Measurements from ENCODE around the gene CD47.

The CD47 gene

GRCh38 chr3:108012304-108012703 is 78.5 kb downstream of the CD47 start:
- H3K27ac ChIP-seq (replicated peaks): no peak overlapping the region
- TF ChIP-seq REST (IDR thresholded peaks at IDR 0.05; ENCODE audit: insufficient replicate concordance, low read depth) (no peak), GABPA (IDR thresholded peaks at IDR 0.05; ENCODE audit: low read depth) (no peak), POLR2AphosphoS5 (IDR thresholded peaks at IDR 0.05; ENCODE audit: low read depth) (no peak), CTCF (IDR thresholded peaks at IDR 0.05; ENCODE audit: insufficient read depth, low read length) (no peak), SPI1 (IDR thresholded peaks at IDR 0.05; ENCODE audit: borderline replicate concordance, low read depth) (no peak)
- H3K4me3 ChIP-seq (replicated peaks; ENCODE audit: insufficient read depth, low read length): no peak overlapping the region
- no peak for DNase-seq (ENCODE audit: low read depth in 1 of 2, low spot score in 1 of 2)
- H3K27me3 ChIP-seq (ENCODE audit: insufficient read depth, poor library complexity, severe bottlenecking): no peaks in the 10 kb centered on the region

GRCh38 chr3:108011616-108012015 is 79.2 kb downstream of the CD47 start:
- Histone ChIP-seq H3K27me3 (ENCODE audit: insufficient read depth, poor library complexity, severe bottlenecking) (no peaks in the 10 kb centered on the region), H3K27ac (replicated peaks) (no peak overlapping the region), H3K4me3 (replicated peaks; ENCODE audit: insufficient read depth, low read length) (no peak overlapping the region)
- TF ChIP-seq SPI1 (IDR thresholded peaks at IDR 0.05; ENCODE audit: borderline replicate concordance, low read depth): no peak
- no peak for TF ChIP-seq POLR2AphosphoS5 (IDR thresholded peaks at IDR 0.05; ENCODE audit: low read depth)
- TF ChIP-seq REST (IDR thresholded peaks at IDR 0.05; ENCODE audit: insufficient replicate concordance, low read depth): no peak
- no peak for TF ChIP-seq CTCF (IDR thresholded peaks at IDR 0.05; ENCODE audit: insufficient read depth, low read length)
- no peak for TF ChIP-seq GABPA (IDR thresholded peaks at IDR 0.05; ENCODE audit: low read depth)
- no peak for DNase-seq (ENCODE audit: low read depth in 1 of 2, low spot score in 1 of 2)

- no peak for DNase-seq (ENCODE audit: low read depth in 1 of 2, low spot score in 1 of 2)
- no peak for TF ChIP-seq SPI1 (IDR thresholded peaks at IDR 0.05; ENCODE audit: borderline replicate concordance, low read depth)
- TF ChIP-seq REST (IDR thresholded peaks at IDR 0.05; ENCODE audit: insufficient replicate concordance, low read depth): no peak
- TF ChIP-seq POLR2AphosphoS5 (IDR thresholded peaks at IDR 0.05; ENCODE audit: low read depth): no peak
- no peak for TF ChIP-seq GABPA (IDR thresholded peaks at IDR 0.05; ENCODE audit: low read depth)
- TF ChIP-seq CTCF (IDR thresholded peaks at IDR 0.05; ENCODE audit: insufficient read depth, low read length): no peak
- Histone ChIP-seq H3K27ac (replicated peaks) (no peak overlapping the region), H3K27me3 (ENCODE audit: insufficient read depth, poor library complexity, severe bottlenecking) (no peaks in the 10 kb centered on the region), H3K4me3 (replicated peaks; ENCODE audit: insufficient read depth, low read length) (no peak overlapping the region)
These were observed 81.7 kb downstream of the CD47 start for GRCh38 chr3:108008931-108009639.

All from HL-60 (cell line).